Measurements from ENCODE around the gene PHF8.
A peak's percentile ranks its signal among the peaks of the same experiment; 100 is the strongest.

PHF8 gene

GRCh38 chrX:54044126-54044876 lies at the start of gene PHF8:
TSS of gene PHF8 (minus strand) at chrX:54044473. CDS start at chrX:54042728, 1,745 bp downstream.
- Mint-ChIP-seq H3K36me3 (ENCODE audit: low read depth) (peaks cover 33% of the 10 kb centered on the region), H3K27me3 (no peaks in the 10 kb centered on the region), H3K27ac (peak within 1 kb of the TSS; percentile 95), H3K4me1 (ENCODE audit: low read depth) (peaks cover 13% of the 10 kb centered on the region), H3K4me3 (peak within 1 kb of the TSS; percentile 90), H3K9me3 (no peaks in the 10 kb centered on the region)
- intact Hi-C loops (cut with micrococcal nuclease) = loop anchor here (2.0 to 10.0 kb wide), 2 partner anchors 138 to 760 kb away; partner anchors contain the start of genes FAM120C and MAGED2

- Mint-ChIP-seq H3K36me3 (ENCODE audit: low read depth) (peaks cover 10% of the 10 kb centered on the region), H3K27me3 (no peaks in the 10 kb centered on the region), H3K27ac (no peak overlapping the region), H3K4me3 (no peak overlapping the region), H3K9me3 (no peaks in the 10 kb centered on the region), H3K4me1 (ENCODE audit: low read depth) (no peaks in the 10 kb centered on the region)
- intact Hi-C loops (cut with micrococcal nuclease) = no loop called here
Measured at GRCh38 chrX:54093571-54093970, 49.3 kb upstream of the PHF8 start.

GRCh38 chrX:54093159-54093558 lies 48.9 kb upstream of the PHF8 start:
- Mint-ChIP-seq H3K4me3 (no peak overlapping the region), H3K27me3 (no peaks in the 10 kb centered on the region), H3K27ac (no peak overlapping the region), H3K36me3 (ENCODE audit: low read depth) (peaks cover 10% of the 10 kb centered on the region), H3K4me1 (ENCODE audit: low read depth) (no peaks in the 10 kb centered on the region), H3K9me3 (no peaks in the 10 kb centered on the region)
- intact Hi-C loops (cut with micrococcal nuclease) = no loop called here

GRCh38 chrX:54090880-54091279 lies 46.6 kb upstream of the PHF8 start:
- H3K27ac Mint-ChIP-seq = no peak overlapping the region
- H3K9me3 Mint-ChIP-seq = no peaks in the 10 kb centered on the region
- no peaks in the 10 kb centered on the region for H3K27me3 Mint-ChIP-seq
- no peak overlapping the region for H3K4me3 Mint-ChIP-seq
- peaks cover 15% of the 10 kb centered on the region for H3K36me3 Mint-ChIP-seq (ENCODE audit: low read depth)
- intact Hi-C loops (cut with micrococcal nuclease) = no loop called here
- no peaks in the 10 kb centered on the region for H3K4me1 Mint-ChIP-seq (ENCODE audit: low read depth)

- H3K27me3 Mint-ChIP-seq = no peaks in the 10 kb centered on the region
- intact Hi-C loops (cut with micrococcal nuclease) = no loop called here
- H3K36me3 Mint-ChIP-seq (ENCODE audit: low read depth) = peaks cover 25% of the 10 kb centered on the region
- no peaks in the 10 kb centered on the region for H3K9me3 Mint-ChIP-seq
- no peak overlapping the region for H3K4me3 Mint-ChIP-seq
- no peaks in the 10 kb centered on the region for H3K4me1 Mint-ChIP-seq (ENCODE audit: low read depth)
- H3K27ac Mint-ChIP-seq = no peak overlapping the region
Measured at GRCh38 chrX:54089191-54089590, 44.9 kb upstream of the PHF8 start.

GRCh38 chrX:54087661-54088060 lies 43.4 kb upstream of the PHF8 start:
- intact Hi-C loops (cut with micrococcal nuclease) = no loop called here
- no peak overlapping the region for H3K27ac Mint-ChIP-seq
- no peaks in the 10 kb centered on the region for H3K27me3 Mint-ChIP-seq
- no peaks in the 10 kb centered on the region for H3K9me3 Mint-ChIP-seq
- H3K36me3 Mint-ChIP-seq (ENCODE audit: low read depth) = peaks cover 25% of the 10 kb centered on the region
- H3K4me1 Mint-ChIP-seq (ENCODE audit: low read depth) = no peaks in the 10 kb centered on the region
- no peak overlapping the region for H3K4me3 Mint-ChIP-seq

GRCh38 chrX:54085666-54086065 lies 41.4 kb upstream of the PHF8 start:
- peaks cover 35% of the 10 kb centered on the region for H3K36me3 Mint-ChIP-seq (ENCODE audit: low read depth)
- no peaks in the 10 kb centered on the region for H3K4me1 Mint-ChIP-seq (ENCODE audit: low read depth)
- intact Hi-C loops (cut with micrococcal nuclease) = no loop called here
- no peak overlapping the region for H3K27ac Mint-ChIP-seq
- no peaks in the 10 kb centered on the region for H3K9me3 Mint-ChIP-seq
- no peaks in the 10 kb centered on the region for H3K27me3 Mint-ChIP-seq
- H3K4me3 Mint-ChIP-seq = no peak overlapping the region

- no peaks in the 10 kb centered on the region for H3K4me1 Mint-ChIP-seq (ENCODE audit: low read depth)
- intact Hi-C loops (cut with micrococcal nuclease) = no loop called here
- no peak overlapping the region for H3K27ac Mint-ChIP-seq
- no peaks in the 10 kb centered on the region for H3K9me3 Mint-ChIP-seq
- H3K4me3 Mint-ChIP-seq = no peak overlapping the region
- no peaks in the 10 kb centered on the region for H3K27me3 Mint-ChIP-seq
- H3K36me3 Mint-ChIP-seq (ENCODE audit: low read depth) = peaks cover 33% of the 10 kb centered on the region
Measured at GRCh38 chrX:54076903-54077302, 32.6 kb upstream of the PHF8 start.

- Mint-ChIP-seq H3K27me3 (no peaks in the 10 kb centered on the region), H3K36me3 (ENCODE audit: low read depth) (peaks cover 16% of the 10 kb centered on the region), H3K4me1 (ENCODE audit: low read depth) (no peaks in the 10 kb centered on the region), H3K4me3 (no peak overlapping the region), H3K9me3 (no peaks in the 10 kb centered on the region), H3K27ac (no peak overlapping the region)
- intact Hi-C loops (cut with micrococcal nuclease) = no loop called here
Measured at GRCh38 chrX:54074826-54075225, 30.6 kb upstream of the PHF8 start.

- no peaks in the 10 kb centered on the region for H3K36me3 Mint-ChIP-seq (ENCODE audit: low read depth)
- no peaks in the 10 kb centered on the region for H3K27me3 Mint-ChIP-seq
- no peaks in the 10 kb centered on the region for H3K9me3 Mint-ChIP-seq
- no peak overlapping the region for H3K27ac Mint-ChIP-seq
- intact Hi-C loops (cut with micrococcal nuclease) = no loop called here
- H3K4me3 Mint-ChIP-seq = no peak overlapping the region
- peaks cover 12% of the 10 kb centered on the region for H3K4me1 Mint-ChIP-seq (ENCODE audit: low read depth)
Measured at GRCh38 chrX:54067766-54068165, 23.5 kb upstream of the PHF8 start.

- Mint-ChIP-seq H3K27me3 (no peaks in the 10 kb centered on the region), H3K9me3 (no peaks in the 10 kb centered on the region), H3K36me3 (ENCODE audit: low read depth) (no peaks in the 10 kb centered on the region), H3K27ac (no peak overlapping the region), H3K4me3 (no peak overlapping the region), H3K4me1 (ENCODE audit: low read depth) (peaks cover 12% of the 10 kb centered on the region)
- intact Hi-C loops (cut with micrococcal nuclease) = no loop called here
Measured at GRCh38 chrX:54066841-54067240, 22.6 kb upstream of the PHF8 start.

- no peaks in the 10 kb centered on the region for H3K36me3 Mint-ChIP-seq (ENCODE audit: low read depth)
- H3K9me3 Mint-ChIP-seq = no peaks in the 10 kb centered on the region
Measured at GRCh38 chrX:54064564-54064963, 20.3 kb upstream of the PHF8 start.

GRCh38 chrX:54063361-54063760 lies 19.1 kb upstream of the PHF8 start:
- Mint-ChIP-seq H3K4me1 (ENCODE audit: low read depth) (peaks cover 12% of the 10 kb centered on the region), H3K4me3 (no peak overlapping the region), H3K27me3 (no peaks in the 10 kb centered on the region), H3K9me3 (no peaks in the 10 kb centered on the region), H3K36me3 (ENCODE audit: low read depth) (no peaks in the 10 kb centered on the region), H3K27ac (no peak overlapping the region)
- intact Hi-C loops (cut with micrococcal nuclease) = no loop called here

More at GRCh38 chrX:54064564-54064963, 20.3 kb upstream of the PHF8 start:
- no peak overlapping the region for H3K4me3 Mint-ChIP-seq
- intact Hi-C loops (cut with micrococcal nuclease) = no loop called here
- peaks cover 12% of the 10 kb centered on the region for H3K4me1 Mint-ChIP-seq (ENCODE audit: low read depth)
- H3K27me3 Mint-ChIP-seq = no peaks in the 10 kb centered on the region
- H3K27ac Mint-ChIP-seq = no peak overlapping the region

- Mint-ChIP-seq H3K27ac (no peak overlapping the region), H3K9me3 (no peaks in the 10 kb centered on the region), H3K36me3 (ENCODE audit: low read depth) (no peaks in the 10 kb centered on the region), H3K4me1 (ENCODE audit: low read depth) (peaks cover 12% of the 10 kb centered on the region), H3K27me3 (no peaks in the 10 kb centered on the region), H3K4me3 (no peak overlapping the region)
- intact Hi-C loops (cut with micrococcal nuclease) = loop anchor here (5.0 to 10.0 kb wide), 2 partner anchors 478 to 755 kb away; partner anchors contain the start of gene MAGED2
Measured at GRCh38 chrX:54049801-54050200, 5.5 kb upstream of the PHF8 start.

GRCh38 chrX:54048412-54048811 lies 4.1 kb upstream of the PHF8 start:
- H3K4me1 Mint-ChIP-seq (ENCODE audit: low read depth) = peaks cover 12% of the 10 kb centered on the region
- no peaks in the 10 kb centered on the region for H3K9me3 Mint-ChIP-seq
- no peak overlapping the region for H3K4me3 Mint-ChIP-seq
- H3K36me3 Mint-ChIP-seq (ENCODE audit: low read depth) = peaks cover 6% of the 10 kb centered on the region
- intact Hi-C loops (cut with micrococcal nuclease) = loop anchor here (5.0 to 10.0 kb wide), 2 partner anchors 479 to 756 kb away; partner anchors contain the start of gene MAGED2
- H3K27ac Mint-ChIP-seq = no peak overlapping the region
- H3K27me3 Mint-ChIP-seq = no peaks in the 10 kb centered on the region
